H9 (cell line): ENCODE data around the gene MARCHF10. TPM values are rescaled to one million over a fixed set of nuclear protein-coding genes. Genes with fewer than 3 reads are reported as not detected.

Experiments used
- DNase-seq: peaks from one replicate; pipeline ENCODE4 v3.0.0-alpha.2; 2017
- H2AFZ ChIP-seq: one replicate; pipeline ENCODE4 v1.6.1; 2013; ENCODE audit warnings: mild to moderate bottlenecking, low read length, control low read depth, moderate library complexity
- H2AK5ac ChIP-seq: 2 replicates; pipeline ENCODE4 v1.6.1; 2013; ENCODE audit warnings: low read length, control low read depth, mixed read lengths; ENCODE audit not compliant: insufficient read length
- H2BK120ac ChIP-seq: one replicate; pipeline ENCODE4 v1.6.1; 2013; ENCODE audit warnings: low read depth, mild to moderate bottlenecking, low read length, control low read depth, inconsistent platforms; ENCODE audit not compliant: poor library complexity, severe bottlenecking
- H2BK12ac ChIP-seq: 2 replicates; pipeline ENCODE4 v1.6.1; 2013; ENCODE audit warnings: low read length, control low read depth, mixed read lengths, low read depth; ENCODE audit not compliant: insufficient read length
- H2BK15ac ChIP-seq: 2 replicates; pipeline ENCODE4 v1.6.1; 2013; ENCODE audit warnings: low read depth, low read length, control low read depth
- H2BK20ac ChIP-seq: one replicate; pipeline ENCODE4 v1.6.1; 2013; ENCODE audit warnings: low read depth, mild to moderate bottlenecking, low read length, control low read depth, inconsistent platforms; ENCODE audit not compliant: poor library complexity, severe bottlenecking
- H2BK5ac ChIP-seq: 2 replicates; pipeline ENCODE4 v1.6.1; 2013; ENCODE audit warnings: low read length, control low read depth, mixed read lengths; ENCODE audit not compliant: insufficient read length
- H3K14ac ChIP-seq: 2 replicates; pipeline ENCODE4 v1.6.1; 2013; ENCODE audit warnings: low read length, control low read depth; ENCODE audit not compliant: insufficient read depth
- H3K18ac ChIP-seq: 2 replicates; pipeline ENCODE4 v1.6.1; 2013; ENCODE audit warnings: low read depth, mild to moderate bottlenecking, mixed read lengths, low read length, control low read depth; ENCODE audit not compliant: insufficient read length
- H3K23ac ChIP-seq: 2 replicates; pipeline ENCODE4 v1.6.1; 2013; ENCODE audit warnings: low read length, control low read depth, mixed read lengths, low read depth; ENCODE audit not compliant: insufficient read length
- H3K23me2 ChIP-seq: 2 replicates; pipeline ENCODE4 v1.6.1; 2013; ENCODE audit warnings: low read depth, mild to moderate bottlenecking, mixed read lengths, low read length, control low read depth; ENCODE audit not compliant: insufficient read length, poor library complexity, severe bottlenecking
- H3K27ac ChIP-seq: 2 replicates; pipeline ENCODE4 v1.5.1; 2013; ENCODE audit warnings: low read length, control low read depth, mixed read lengths, low read depth; ENCODE audit not compliant: insufficient read length
- H3K27me3 ChIP-seq: 2 replicates; pipeline ENCODE4 v1.6.1; 2013; ENCODE audit warnings: low read length, control low read depth, inconsistent platforms; ENCODE audit not compliant: insufficient read depth
- H3K4ac ChIP-seq: 2 replicates; pipeline ENCODE4 v1.6.1; 2013; ENCODE audit warnings: low read depth, mild to moderate bottlenecking, control low read depth, inconsistent platforms, low read length, moderate library complexity
- H3K4me1 ChIP-seq: 2 replicates; pipeline ENCODE4 v1.6.1; 2013; ENCODE audit warnings: low read length, control low read depth, inconsistent platforms; ENCODE audit not compliant: insufficient read depth
- H3K4me2 ChIP-seq: 2 replicates; pipeline ENCODE4 v1.6.1; 2013; ENCODE audit warnings: low read length, control low read depth, mixed read lengths; ENCODE audit not compliant: insufficient read length, insufficient read depth
- H3K56ac ChIP-seq: 2 replicates; pipeline ENCODE4 v1.6.1; 2013; ENCODE audit warnings: low read depth, mild to moderate bottlenecking, mixed read lengths, low read length, control low read depth; ENCODE audit not compliant: insufficient read length
- H3K79me1 ChIP-seq: 2 replicates; pipeline ENCODE4 v1.6.1; 2013; ENCODE audit warnings: low read depth, mild to moderate bottlenecking, moderate library complexity, low read length, control low read depth, inconsistent platforms; ENCODE audit not compliant: insufficient read depth, poor library complexity, severe bottlenecking
- H3K79me2 ChIP-seq: 2 replicates; pipeline ENCODE4 v1.6.1; 2013; ENCODE audit warnings: low read length, control low read depth, inconsistent platforms; ENCODE audit not compliant: insufficient read depth
- H3K9ac ChIP-seq: 2 replicates; pipeline ENCODE4 v1.6.1; 2013; ENCODE audit warnings: low read length, control low read depth, mixed read lengths; ENCODE audit not compliant: insufficient read length; ENCODE audit errors: extremely low read depth
- H3K9me3 ChIP-seq: one replicate; pipeline ENCODE4 v1.6.1; 2013; ENCODE audit warnings: low read depth, low read length, inconsistent platforms; ENCODE audit not compliant: control insufficient read depth
- H3T11ph ChIP-seq: one replicate; pipeline ENCODE4 v1.6.1; 2013; ENCODE audit warnings: mild to moderate bottlenecking, low read length, control low read depth, inconsistent platforms
- H4K20me1 ChIP-seq: one replicate; pipeline ENCODE4 v1.6.1; 2013; ENCODE audit not compliant: control insufficient read depth, insufficient read length, insufficient read depth
- H4K5ac ChIP-seq: 2 replicates; pipeline ENCODE4 v1.6.1; 2013; ENCODE audit warnings: low read depth, mild to moderate bottlenecking, mixed read lengths, low read length, control low read depth; ENCODE audit not compliant: insufficient read length
- H4K8ac ChIP-seq: replicated peaks from 2 replicates; pipeline ENCODE4 v1.6.1; 2013; ENCODE audit warnings: low read length, control low read depth, mixed read lengths, low read depth; ENCODE audit not compliant: insufficient read length
- H4K91ac ChIP-seq: 2 replicates; pipeline ENCODE4 v1.6.1; 2013; ENCODE audit warnings: low read depth, mild to moderate bottlenecking, moderate library complexity, mixed read lengths, low read length, control low read depth; ENCODE audit not compliant: insufficient read length
- H3K27ac Mint-ChIP-seq, 3 experiments: 2 replicates in 2 of 3; 3 replicates in 1 of 3; pipeline ENCODE4 v1.8.0; 2020 to 2021; ENCODE audit warnings: mixed read lengths in 3 of 3, mild to moderate bottlenecking in 1 of 3, moderate library complexity in 1 of 3
- H3K27me3 Mint-ChIP-seq: 2 replicates; pipeline ENCODE4 v1.8.0; 2021; ENCODE audit warnings: low read depth, mild to moderate bottlenecking, moderate library complexity, mixed read lengths
- H3K36me3 Mint-ChIP-seq, 3 experiments: 2 replicates in 2 of 3; 3 replicates in 1 of 3; pipeline ENCODE4 v1.8.0; 2020 to 2021; ENCODE audit warnings: low read depth in 3 of 3, mixed read lengths in 3 of 3; ENCODE audit not compliant: insufficient read depth in 1 of 3
- H3K4me1 Mint-ChIP-seq, 2 experiments: 2 replicates each; pipeline ENCODE4 v1.8.0; 2020; ENCODE audit warnings: mixed read lengths in 2 of 2
- H3K4me3 Mint-ChIP-seq, 2 experiments: 2 replicates in 1 of 2; 3 replicates in 1 of 2; pipeline ENCODE4 v1.8.0; 2020 to 2021; ENCODE audit warnings: mild to moderate bottlenecking in 2 of 2, mixed read lengths in 2 of 2, moderate library complexity in 1 of 2
- H3K9me3 Mint-ChIP-seq, 2 experiments: 2 replicates in 1 of 2; 3 replicates in 1 of 2; pipeline ENCODE4 v1.8.0; 2020; ENCODE audit warnings: mild to moderate bottlenecking in 2 of 2, mixed read lengths in 2 of 2, moderate library complexity in 1 of 2
- CTCF ChIP-seq: fragments of 200-600 bp; sonication (generic); conservative IDR thresholded peaks from 3 replicates; pipeline ENCODE4 v1.8.0; 2021; ENCODE audit warnings: antibody characterized with exemption, mild to moderate bottlenecking
- WGBS: extraction: QIAGEN DNeasy Blood & Tissue Kit; methylation state at CpG from one replicate; pipeline ENCODE4 v1.1.7; 2013; ENCODE audit warnings: missing lambda C conversion rate, low lambda C conversion rate, mixed read lengths; ENCODE audit not compliant: insufficient read length; ENCODE audit errors: extremely low coverage; 5-methylcytosine and 5-hydroxymethylcytosine counted together
- total RNA-seq: library from RNA; stranded (reverse); gene quantifications from 2 replicates; pipeline ENCODE4 v1.2.1, GENCODE V29; 2021

The MARCHF10 gene
- total RNA-seq, 1 experiment from 2014 or later, result not detected

- H2AK5ac ChIP-seq, result no peak overlapping the region
- H3K4me3 Mint-ChIP-seq, result no peak overlapping the region
- no peaks in the 10 kb centered on the region for H3K9me3 ChIP-seq
- H3K23ac ChIP-seq, result no peak overlapping the region
- H3T11ph ChIP-seq, result no peak overlapping the region
- H3K79me2 ChIP-seq, result no peaks in the 10 kb centered on the region
- H2BK15ac ChIP-seq, result no peak overlapping the region
- no peak overlapping the region for H3K9ac ChIP-seq
- H2BK20ac ChIP-seq, result no peak overlapping the region
- DNase-seq, result no peak
- H3K4me1 ChIP-seq, result no peaks in the 10 kb centered on the region
- H3K27me3 ChIP-seq, result no peaks in the 10 kb centered on the region
- H3K27ac Mint-ChIP-seq, result no peak overlapping the region
- no peak overlapping the region for H3K27ac ChIP-seq
- no peak overlapping the region for H2BK120ac ChIP-seq
- H3K14ac ChIP-seq, result no peak overlapping the region
- H4K20me1 ChIP-seq, result no peaks in the 10 kb centered on the region
- no CpG with 5 or more reads among the region's 7 CpGs for WGBS
- no peak overlapping the region for H4K91ac ChIP-seq
- H3K27me3 Mint-ChIP-seq, result peaks cover 4% of the 10 kb centered on the region; the same call in 1 of the 2 replicates
- H4K8ac ChIP-seq, result no peak overlapping the region
- no peak overlapping the region for H3K4ac ChIP-seq
- H2BK5ac ChIP-seq, result no peak overlapping the region
- peaks cover 17 to 18% of the 10 kb centered on the region in 2 experiments for H3K4me1 Mint-ChIP-seq
- no peak for TF ChIP-seq CTCF
- H3K56ac ChIP-seq, result no peak overlapping the region
- H4K5ac ChIP-seq, result no peak overlapping the region
- H3K18ac ChIP-seq, result no peak overlapping the region
- H3K79me1 ChIP-seq, result no peaks in the 10 kb centered on the region
- H3K23me2 ChIP-seq, result no peaks in the 10 kb centered on the region
- H3K4me2 ChIP-seq, result no peak overlapping the region
- H3K9me3 Mint-ChIP-seq, result no peaks in the 10 kb centered on the region
- H2AFZ ChIP-seq, result no peak overlapping the region
- no peaks in the 10 kb centered on the region for H3K36me3 Mint-ChIP-seq
- no peak overlapping the region for H2BK12ac ChIP-seq
Measured at GRCh38 chr17:62801553-62802114, 6.5 kb downstream of the MARCHF10 start.
